Measurements from ENCODE around the gene PRDX1.
A peak's percentile ranks its signal among the peaks of the same experiment; 100 is the strongest.
"Not testable (repeated sequence)": the region's sequence is repeated elsewhere in the genome, so short reads cannot be mapped to it uniquely, and the experiment has no call there.

PRDX1 gene

GRCh38 chr1:45535988-45536766 is 14.5 kb upstream of the PRDX1 start:
- no peak for DNase-seq (ENCODE audit: low spot score)

DNA sequence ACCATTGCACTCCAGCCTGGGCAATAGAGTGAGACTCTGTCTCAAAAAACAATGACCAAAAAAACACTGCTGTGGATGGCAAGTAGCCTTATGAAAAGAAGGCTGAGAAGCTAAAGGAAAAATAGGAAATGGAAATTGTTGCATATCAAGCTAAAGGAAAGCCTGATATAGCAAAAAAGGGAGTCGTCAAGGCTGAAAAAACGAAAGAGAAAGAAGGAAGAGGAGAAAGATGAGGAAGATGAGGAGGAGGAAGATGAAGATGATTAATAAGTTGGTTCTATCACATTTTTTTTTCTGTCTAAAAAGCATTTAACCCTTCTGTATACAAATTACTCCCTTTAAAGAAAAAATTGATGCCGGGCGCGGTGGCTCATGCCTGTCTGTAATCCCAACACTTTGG is 10.2 kb upstream of the PRDX1 start:
- no peak for DNase-seq (ENCODE audit: low spot score)

- no peak for DNase-seq (ENCODE audit: low spot score)
These were observed 9.0 kb upstream of the PRDX1 start for GRCh38 chr1:45530632-45531135.

DNA sequence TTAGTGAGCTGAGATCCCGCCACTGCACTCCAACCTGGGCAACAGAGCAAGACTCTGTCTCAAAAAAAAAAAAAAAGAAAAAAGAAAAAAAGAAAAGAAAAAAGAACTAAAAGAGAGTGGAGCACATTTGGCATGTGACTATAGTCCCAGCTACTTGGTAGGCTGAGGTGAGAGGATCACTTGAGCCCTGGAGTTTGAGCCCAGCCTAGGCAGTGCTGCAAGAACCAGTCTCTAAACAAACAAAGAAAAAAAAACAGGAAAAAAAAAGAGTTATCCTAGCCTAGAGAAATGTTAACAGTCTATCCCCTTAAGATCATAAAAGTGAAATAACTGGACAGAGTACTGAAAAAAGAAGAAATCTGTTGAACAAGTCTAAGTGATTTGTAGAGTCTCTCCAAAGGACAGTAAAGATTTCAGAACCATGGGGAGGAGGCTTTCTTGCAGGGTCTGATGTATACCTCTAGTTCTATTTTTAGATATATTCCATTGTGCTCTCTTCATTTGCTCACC is 4.5 kb upstream of the PRDX1 start:
- DNase-seq (ENCODE audit: low spot score), result no peak

GRCh38 chr1:45523975-45524374 is 2.3 kb upstream of the PRDX1 start:
- not testable (repeated sequence) for DNase-seq (ENCODE audit: low spot score)

- DNase-seq (ENCODE audit: low spot score), result not testable (repeated sequence)
These were observed 1.8 kb upstream of the PRDX1 start for GRCh38 chr1:45523516-45523915.

DNA sequence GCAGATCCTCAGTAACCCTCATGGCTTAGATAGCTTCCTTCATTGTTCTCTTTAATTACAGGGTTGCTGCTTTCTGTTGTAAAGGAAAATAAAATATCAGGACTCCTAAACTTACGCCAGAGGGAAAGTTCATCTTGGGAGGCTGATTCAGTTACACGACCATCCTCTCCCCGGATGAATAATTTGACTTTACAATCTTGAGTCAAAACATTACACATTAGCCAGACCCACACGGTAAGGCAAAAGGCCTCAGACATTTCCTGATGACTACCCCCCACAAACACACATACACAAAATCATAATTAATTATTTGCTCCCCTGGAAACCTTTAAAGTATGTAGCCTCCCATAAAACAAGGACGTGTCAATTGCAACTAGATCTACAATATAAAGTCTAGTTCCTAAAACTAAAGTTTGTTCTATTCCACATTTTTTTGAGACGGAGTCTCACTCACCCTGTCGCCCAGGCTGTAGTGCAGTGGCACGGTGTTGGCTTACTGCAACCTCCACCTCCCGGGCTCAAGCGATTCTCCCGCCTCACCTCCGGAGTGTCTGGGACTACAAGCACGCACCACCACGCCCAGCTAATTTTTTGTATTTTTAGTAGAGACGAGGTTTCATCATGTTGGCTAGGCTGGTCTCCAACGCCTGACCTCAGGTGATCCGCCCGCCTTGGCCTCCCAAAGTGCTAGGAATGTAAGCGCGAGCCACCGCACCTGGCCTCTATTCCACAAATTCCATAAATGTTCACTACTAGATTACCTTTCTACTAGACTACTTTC is 830 bp upstream of the PRDX1 start:
- peak; percentile 39 for DNase-seq (ENCODE audit: low spot score)

- DNase-seq (ENCODE audit: low spot score), result not testable (repeated sequence)
These were observed 1.9 kb downstream of the PRDX1 start for GRCh38 chr1:45519774-45520173.

DNA sequence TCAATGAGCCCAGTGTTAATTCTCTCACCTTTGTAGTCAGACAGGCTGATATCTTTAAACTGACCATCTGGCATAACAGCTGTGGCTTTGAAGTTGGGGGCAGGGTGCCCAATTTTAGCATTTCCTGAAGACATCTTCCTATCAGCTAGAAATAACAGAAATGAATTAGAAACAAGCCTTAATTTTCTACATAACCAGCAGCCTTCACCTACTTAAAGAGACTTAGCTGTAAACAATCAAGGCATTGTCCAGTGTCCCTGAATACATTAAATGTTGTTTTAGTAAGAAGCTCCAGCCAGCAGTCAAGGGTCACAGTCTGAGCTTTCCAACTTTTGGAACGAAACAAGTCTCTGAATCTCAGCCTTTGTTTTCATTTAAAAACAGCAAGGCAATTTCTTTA is 2.8 kb downstream of the PRDX1 start:
- DNase-seq (ENCODE audit: low spot score), result no peak

DNA sequence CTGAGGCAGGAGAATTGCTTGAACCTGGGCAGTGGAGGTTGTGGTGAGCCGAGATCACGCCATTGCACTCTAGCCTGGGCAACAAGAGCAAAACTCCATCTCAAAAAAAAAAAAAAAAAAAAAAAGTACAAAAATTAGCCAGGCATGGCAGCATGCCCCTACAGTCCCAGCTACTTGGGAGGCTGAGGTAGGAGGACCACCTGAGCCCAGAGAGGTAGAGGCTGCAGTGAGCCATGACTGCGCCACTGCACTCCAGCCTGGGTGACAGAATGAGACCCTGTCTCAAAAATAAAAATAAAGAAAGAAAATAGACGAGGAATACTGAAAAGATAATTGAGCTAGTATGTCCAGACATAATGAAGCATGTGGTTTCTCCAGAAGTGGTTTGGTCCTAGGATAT is 3.3 kb downstream of the PRDX1 start:
- DNase-seq (ENCODE audit: low spot score), result not testable (repeated sequence)

- no peak for DNase-seq (ENCODE audit: low spot score)
These were observed 5.2 kb downstream of the PRDX1 start for GRCh38 chr1:45516465-45516864.

DNA sequence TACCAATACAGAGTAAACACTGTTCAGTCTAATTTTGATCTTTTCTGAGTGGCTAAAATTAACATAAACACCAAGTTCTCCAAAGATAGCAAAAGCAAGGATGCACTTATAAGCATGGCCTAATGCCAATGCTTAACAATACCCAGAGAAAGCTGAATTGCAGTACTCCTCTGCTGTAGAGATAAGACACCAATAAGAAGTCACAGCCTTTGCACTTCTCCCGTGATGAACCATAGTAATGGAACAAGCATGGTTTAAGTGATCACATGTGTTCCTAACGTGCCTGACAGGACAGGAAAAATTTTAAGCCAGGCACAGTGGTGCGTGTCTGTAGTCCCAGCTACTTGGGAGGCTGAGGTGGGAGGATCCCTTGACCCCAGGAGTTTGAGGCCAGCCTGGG is 5.6 kb downstream of the PRDX1 start:
- DNase-seq (ENCODE audit: low spot score), result no peak

DNA sequence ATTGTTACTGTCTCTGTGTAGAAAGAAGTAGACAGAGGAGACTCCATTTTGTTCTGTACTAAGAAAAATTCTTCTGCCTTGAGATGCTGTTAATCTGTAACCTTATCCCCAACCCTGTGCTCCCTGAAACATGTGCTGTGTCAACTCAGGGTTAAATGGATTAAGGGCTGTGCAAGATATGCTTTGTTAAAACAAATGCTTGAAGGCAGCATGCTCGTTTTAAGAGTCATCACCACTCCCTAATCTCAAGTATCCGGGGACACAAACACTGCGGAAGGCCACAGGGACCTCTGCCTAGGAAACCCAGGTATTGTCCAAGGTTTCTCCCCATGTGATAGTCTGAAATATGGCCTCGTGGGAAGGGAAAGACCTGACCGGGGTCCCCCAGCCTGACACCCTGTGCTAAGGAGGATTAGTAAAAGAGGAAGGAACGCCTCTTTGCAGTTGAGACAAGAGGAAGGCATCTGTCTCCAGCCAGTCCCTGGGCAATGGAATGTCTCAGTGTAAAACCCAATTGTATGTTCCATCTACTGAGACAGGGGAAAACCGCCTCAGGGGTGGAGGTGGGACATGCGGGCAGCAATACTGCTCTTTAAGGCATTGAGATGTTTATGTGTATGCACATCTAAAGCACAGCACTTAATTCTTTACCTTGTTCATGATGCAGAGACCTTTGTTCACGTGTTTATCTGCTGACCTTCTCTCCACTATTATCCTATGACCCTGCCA is 8.0 kb downstream of the PRDX1 start:
- DNase-seq (ENCODE audit: low spot score), result not testable (repeated sequence)

GRCh38 chr1:45512641-45513054 is 9.0 kb downstream of the PRDX1 start:
- DNase-seq (ENCODE audit: low spot score), result peak; percentile 57

- no peak for DNase-seq (ENCODE audit: low spot score)
These were observed 10.6 kb downstream of the PRDX1 start for GRCh38 chr1:45510972-45511527.

DNA sequence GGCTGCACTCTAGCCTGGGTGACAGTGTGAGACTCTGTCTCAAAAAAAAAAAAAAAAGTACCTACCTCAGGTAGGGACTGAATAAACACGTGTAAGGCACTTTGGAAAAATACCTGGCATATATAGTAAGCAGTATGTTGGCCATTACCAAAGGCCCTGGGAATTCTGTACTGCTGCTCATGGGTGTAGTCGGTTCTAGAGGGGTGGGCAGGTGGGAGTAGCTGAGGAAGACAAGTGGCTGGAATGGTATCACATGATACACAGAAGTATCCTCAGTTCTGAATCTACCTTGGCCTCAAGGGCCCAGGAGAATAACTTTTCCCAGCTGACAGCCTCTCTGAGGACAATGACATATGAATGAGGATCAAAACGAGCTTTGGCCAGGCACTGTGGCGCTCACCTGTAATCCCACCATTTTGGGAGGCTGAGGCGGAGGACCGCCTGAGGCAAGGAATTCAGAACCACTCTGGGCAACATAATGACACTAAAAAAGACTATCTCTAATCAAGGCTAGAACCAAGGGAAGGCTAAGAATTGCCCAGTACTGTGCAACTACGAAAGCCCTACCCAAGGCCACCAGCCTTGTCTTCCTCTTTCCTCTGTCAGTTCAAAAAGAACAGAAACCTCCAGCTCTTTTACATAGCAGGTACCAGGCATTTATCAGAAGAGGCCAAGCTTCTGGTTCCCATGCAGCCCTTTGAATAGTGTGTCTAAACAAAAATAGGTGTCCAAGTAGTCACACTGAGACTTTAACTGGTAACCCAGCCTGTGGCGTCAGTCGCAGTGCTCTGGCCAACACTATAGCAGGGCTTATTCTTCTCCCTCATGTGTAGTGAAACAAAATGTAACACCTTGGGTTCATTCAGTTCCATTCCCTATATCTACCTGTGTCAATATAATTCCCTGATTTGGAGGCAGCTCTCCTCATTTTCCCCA is 11.4 kb downstream of the PRDX1 start:
- DNase-seq (ENCODE audit: low spot score), result no peak

DNA sequence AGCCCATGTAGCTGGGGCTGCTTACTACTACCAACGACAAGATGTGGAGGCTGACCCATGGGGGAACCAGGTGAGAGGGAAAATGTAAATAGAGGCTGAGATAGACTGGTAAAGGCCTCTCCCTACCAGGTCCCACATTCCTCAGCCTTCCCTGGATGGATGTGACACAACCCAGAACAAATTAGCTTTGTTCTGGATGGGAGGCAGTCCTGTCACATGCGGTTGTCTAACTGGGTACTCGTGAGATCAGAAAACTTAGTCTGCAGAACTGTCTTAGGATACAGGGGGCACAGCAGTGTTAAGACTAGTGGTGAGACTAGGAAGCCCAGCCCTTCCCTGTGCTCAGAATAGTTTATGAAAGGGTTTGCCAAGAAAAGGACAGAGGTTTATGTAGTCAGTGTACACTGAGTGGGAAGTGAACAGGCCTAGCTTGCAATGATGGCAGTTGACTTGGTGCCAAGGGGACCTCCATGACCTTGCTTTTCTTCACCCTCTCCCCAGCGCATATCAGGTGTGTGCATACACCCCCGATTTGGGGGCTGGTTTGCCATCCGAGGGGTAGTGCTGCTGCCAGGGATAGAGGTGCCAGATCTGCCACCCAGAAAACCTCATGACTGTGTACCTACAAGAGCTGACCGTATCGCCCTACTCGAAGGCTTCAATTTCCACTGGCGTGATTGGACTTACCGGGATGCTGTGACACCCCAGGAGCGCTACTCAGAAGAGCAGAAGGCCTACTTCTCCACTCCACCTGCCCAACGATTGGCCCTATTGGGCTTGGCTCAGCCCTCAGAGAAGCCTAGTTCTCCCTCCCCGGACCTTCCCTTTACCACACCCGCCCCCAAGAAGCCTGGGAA is 13.2 kb downstream of the PRDX1 start:
- DNase-seq (ENCODE audit: low spot score), result no peak

- DNase-seq (ENCODE audit: low spot score), result no peak
These were observed 13.8 kb downstream of the PRDX1 start for GRCh38 chr1:45507893-45508292.

- DNase-seq (ENCODE audit: low spot score), result no peak
These were observed 14.5 kb downstream of the PRDX1 start for GRCh38 chr1:45507195-45507594.

All from AG20443 (cell line).